HepG2 (cell line): Measurements from ENCODE around the gene C1orf115. TPM values are rescaled to one million over a fixed set of nuclear protein-coding genes. Genes with fewer than 3 reads are reported as not detected.

Experiments
- CEBPG ChIP-seq: IDR thresholded peaks from 2 replicates; pipeline ENCODE4 v1.6.1; 2016
- ELF1 ChIP-seq: sonication (generic); formaldehyde crosslinking; IDR thresholded peaks from 2 replicates; pipeline ENCODE4 v1.4.0; 2020; ENCODE audit warnings: missing genetic modification reagents
- ETV5 ChIP-seq: IDR thresholded peaks from 2 replicates; pipeline ENCODE4 v1.6.1; 2018; ENCODE audit warnings: missing biosample characterization, missing genetic modification reagents, inconsistent platforms, borderline replicate concordance
- GABPB1 ChIP-seq: IDR thresholded peaks from 2 replicates; pipeline ENCODE4 v1.6.1; 2016; ENCODE audit warnings: mild to moderate bottlenecking, missing genetic modification reagents, moderate library complexity, missing compliant biosample characterization
- GATAD2A ChIP-seq: IDR thresholded peaks from 2 replicates; pipeline ENCODE4 v1.6.1; 2016
- HDAC2 ChIP-seq: sonication (generic); formaldehyde crosslinking; IDR thresholded peaks from 2 replicates; pipeline ENCODE4 v1.4.0; 2020; ENCODE audit warnings: missing genetic modification reagents
- HDAC6 ChIP-seq: fragments of 200-600 bp; sonication (generic); IDR thresholded peaks from 2 replicates; pipeline ENCODE4 v1.7.0; 2017; ENCODE audit warnings: mild to moderate bottlenecking, antibody characterized with exemption, low read length, low read depth
- HNF4G ChIP-seq, 2 experiments: sonication (generic) in 1 of 2; formaldehyde crosslinking in 1 of 2; IDR thresholded peaks; 2 replicates each; pipeline versions ENCODE4 v1.4.0 to v1.6.1; 2011 to 2020; ENCODE audit warnings: borderline replicate concordance in 2 of 2, low read depth in 2 of 2, mild to moderate bottlenecking in 2 of 2, low read length in 1 of 2, missing genetic modification reagents in 1 of 2, moderate library complexity in 1 of 2
- HOXA3 ChIP-seq: sonication (generic); formaldehyde crosslinking; IDR thresholded peaks from 2 replicates; pipeline ENCODE4 v1.5.0; 2020; ENCODE audit warnings: missing genetic modification reagents
- MIXL1 ChIP-seq: IDR thresholded peaks from 2 replicates; pipeline ENCODE4 v1.6.1; 2016
- MTF2 ChIP-seq: sonication (generic); formaldehyde crosslinking; IDR thresholded peaks from 2 replicates; pipeline ENCODE4 v1.5.0; 2020; ENCODE audit warnings: missing genetic modification reagents, borderline replicate concordance
- MYPOP ChIP-seq: sonication (generic); formaldehyde crosslinking; IDR thresholded peaks from 2 replicates; pipeline ENCODE4 v1.8.1; 2023; ENCODE audit warnings: mild to moderate bottlenecking, moderate library complexity, missing genetic modification reagents
- NR2F6 ChIP-seq, 2 experiments: IDR thresholded peaks; 2 replicates each; pipeline ENCODE4 v1.6.1; 2016; ENCODE audit warnings: antibody characterized with exemption in 1 of 2, mild to moderate bottlenecking in 1 of 2
- RBM39 ChIP-seq: fragments of 200-400 bp; formaldehyde crosslinking; IDR thresholded peaks from one replicate; pipeline ENCODE4 v1.6.1; 2018; ENCODE audit warnings: antibody characterized with exemption, mild to moderate bottlenecking, low read depth, low read length; ENCODE audit not compliant: poor library complexity, severe bottlenecking
- SP5 ChIP-seq: IDR thresholded peaks from 2 replicates; pipeline ENCODE4 v1.6.1; 2016; ENCODE audit warnings: low read depth, borderline replicate concordance
- ZNF232 ChIP-seq: sonication (generic); formaldehyde crosslinking; IDR thresholded peaks from 2 replicates; pipeline ENCODE4 v1.4.0; 2020; ENCODE audit warnings: missing genetic modification reagents, borderline replicate concordance
- ZNF234 ChIP-seq: sonication (generic); formaldehyde crosslinking; conservative IDR thresholded peaks from 2 replicates; pipeline ENCODE4 v1.5.1; 2020; ENCODE audit warnings: mild to moderate bottlenecking, missing genetic modification reagents
- ZNF501 ChIP-seq: sonication (generic); formaldehyde crosslinking; IDR thresholded peaks from 2 replicates; pipeline ENCODE4 v1.5.1; 2020; ENCODE audit warnings: mild to moderate bottlenecking, moderate library complexity, missing genetic modification reagents
- polyA plus RNA-seq, 8 experiments: library from polyadenylated mRNA; depleted of rRNA in 3 of 8; stranded (reverse) in 7 of 8; unstranded in 1 of 8; fragments of >200 nt; fragmentation: Illumina TruSeq in 4 of 8; extraction: Trizol in 4 of 8; gene quantifications; 2 replicates each; pipeline versions ENCODE4 v1.2.1 to v1.2.3, GENCODE V29; 2011 to 2016; ENCODE audit warnings: low read depth in 4 of 8, missing spikeins in 1 of 8, mixed read lengths in 1 of 8; ENCODE audit not compliant: insufficient read depth in 1 of 8
- total RNA-seq, 5 experiments: library from RNA; depleted of rRNA; stranded (reverse); fragments of >200 nt; fragmentation: Illumina TruSeq; extraction: Trizol; gene quantifications; 2 replicates each; pipeline ENCODE4 v1.2.3, GENCODE V29; 2016; ENCODE audit warnings: low read depth in 1 of 5
- TF ChIP-seq, protein P1 (sequence below): sonication (generic); formaldehyde crosslinking; IDR thresholded peaks from 2 replicates; pipeline ENCODE4 v1.4.0; 2020; ENCODE audit warnings: mild to moderate bottlenecking, missing genetic modification reagents, borderline replicate concordance
- TF ChIP-seq, protein P2 (sequence below): IDR thresholded peaks from 2 replicates; pipeline ENCODE4 v1.4.0; 2020; ENCODE audit warnings: mild to moderate bottlenecking, missing genetic modification reagents

C1orf115 gene
- total and polyA plus RNA-seq, 2 of the 13 experiments (the other 11 are each of a cell fraction or from before 2014, with no cell fraction given): 25.2 to 85.9 TPM

GRCh38 chr1:220691053-220691684 lies 1.0 kb downstream of the C1orf115 start (continued):
- TF ChIP-seq, protein P1, sequence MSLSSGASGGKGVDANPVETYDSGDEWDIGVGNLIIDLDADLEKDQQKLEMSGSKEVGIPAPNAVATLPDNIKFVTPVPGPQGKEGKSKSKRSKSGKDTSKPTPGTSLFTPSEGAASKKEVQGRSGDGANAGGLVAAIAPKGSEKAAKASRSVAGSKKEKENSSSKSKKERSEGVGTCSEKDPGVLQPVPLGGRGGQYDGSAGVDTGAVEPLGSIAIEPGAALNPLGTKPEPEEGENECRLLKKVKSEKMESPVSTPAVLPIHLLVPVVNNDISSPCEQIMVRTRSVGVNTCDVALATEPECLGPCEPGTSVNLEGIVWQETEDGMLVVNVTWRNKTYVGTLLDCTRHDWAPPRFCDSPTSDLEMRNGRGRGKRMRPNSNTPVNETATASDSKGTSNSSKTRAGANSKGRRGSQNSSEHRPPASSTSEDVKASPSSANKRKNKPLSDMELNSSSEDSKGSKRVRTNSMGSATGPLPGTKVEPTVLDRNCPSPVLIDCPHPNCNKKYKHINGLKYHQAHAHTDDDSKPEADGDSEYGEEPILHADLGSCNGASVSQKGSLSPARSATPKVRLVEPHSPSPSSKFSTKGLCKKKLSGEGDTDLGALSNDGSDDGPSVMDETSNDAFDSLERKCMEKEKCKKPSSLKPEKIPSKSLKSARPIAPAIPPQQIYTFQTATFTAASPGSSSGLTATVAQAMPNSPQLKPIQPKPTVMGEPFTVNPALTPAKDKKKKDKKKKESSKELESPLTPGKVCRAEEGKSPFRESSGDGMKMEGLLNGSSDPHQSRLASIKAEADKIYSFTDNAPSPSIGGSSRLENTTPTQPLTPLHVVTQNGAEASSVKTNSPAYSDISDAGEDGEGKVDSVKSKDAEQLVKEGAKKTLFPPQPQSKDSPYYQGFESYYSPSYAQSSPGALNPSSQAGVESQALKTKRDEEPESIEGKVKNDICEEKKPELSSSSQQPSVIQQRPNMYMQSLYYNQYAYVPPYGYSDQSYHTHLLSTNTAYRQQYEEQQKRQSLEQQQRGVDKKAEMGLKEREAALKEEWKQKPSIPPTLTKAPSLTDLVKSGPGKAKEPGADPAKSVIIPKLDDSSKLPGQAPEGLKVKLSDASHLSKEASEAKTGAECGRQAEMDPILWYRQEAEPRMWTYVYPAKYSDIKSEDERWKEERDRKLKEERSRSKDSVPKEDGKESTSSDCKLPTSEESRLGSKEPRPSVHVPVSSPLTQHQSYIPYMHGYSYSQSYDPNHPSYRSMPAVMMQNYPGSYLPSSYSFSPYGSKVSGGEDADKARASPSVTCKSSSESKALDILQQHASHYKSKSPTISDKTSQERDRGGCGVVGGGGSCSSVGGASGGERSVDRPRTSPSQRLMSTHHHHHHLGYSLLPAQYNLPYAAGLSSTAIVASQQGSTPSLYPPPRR (CRISPR knock-in tag): no peak
- 0 out of 2 replicates have a peak, but pooled peaks have one; percentile 16 for TF ChIP-seq SP5 (CRISPR knock-in tag)
- TF ChIP-seq GATAD2A: peak; percentile 44; the same call in 1 of the 2 replicates
- TF ChIP-seq HDAC6: no peak
- no peak for TF ChIP-seq MTF2 (CRISPR knock-in tag)
- peak; percentile 52 for TF ChIP-seq ELF1 (CRISPR knock-in tag)
- 0 out of 2 replicates have a peak, but pooled peaks have one; percentile 12 for TF ChIP-seq NR2F6 (IDR thresholded peaks at IDR 0.05)
- TF ChIP-seq NR2F6 (CRISPR knock-in tag; IDR thresholded peaks at IDR 0.05): peak; percentile 37; the same call in 1 of the 2 replicates
- TF ChIP-seq ZNF234 (CRISPR knock-in tag): no peak
- peak; percentile 33; the same call in 1 of the 2 replicates for TF ChIP-seq GABPB1 (CRISPR knock-in tag)
- TF ChIP-seq CEBPG: peak; percentile 74
- peak; percentile 52; the same call in 1 of the 2 replicates for TF ChIP-seq MYPOP
- peak; percentile 35; the same call in 1 of the 2 replicates for TF ChIP-seq HDAC2 (CRISPR knock-in tag)
- TF ChIP-seq ZNF501 (CRISPR knock-in tag): no peak
- TF ChIP-seq MIXL1 (CRISPR knock-in tag): 0 out of 2 replicates have a peak, but pooled peaks have one; percentile 29
- no peak for TF ChIP-seq RBM39
- peak; percentile 60 for TF ChIP-seq HNF4G (IDR thresholded peaks at IDR 0.05; ENCODE audit: borderline replicate concordance, low read depth, low read length)
- TF ChIP-seq HNF4G (CRISPR knock-in tag; IDR thresholded peaks at IDR 0.05; ENCODE audit: borderline replicate concordance, low read depth): no peak
- TF ChIP-seq, protein P2, sequence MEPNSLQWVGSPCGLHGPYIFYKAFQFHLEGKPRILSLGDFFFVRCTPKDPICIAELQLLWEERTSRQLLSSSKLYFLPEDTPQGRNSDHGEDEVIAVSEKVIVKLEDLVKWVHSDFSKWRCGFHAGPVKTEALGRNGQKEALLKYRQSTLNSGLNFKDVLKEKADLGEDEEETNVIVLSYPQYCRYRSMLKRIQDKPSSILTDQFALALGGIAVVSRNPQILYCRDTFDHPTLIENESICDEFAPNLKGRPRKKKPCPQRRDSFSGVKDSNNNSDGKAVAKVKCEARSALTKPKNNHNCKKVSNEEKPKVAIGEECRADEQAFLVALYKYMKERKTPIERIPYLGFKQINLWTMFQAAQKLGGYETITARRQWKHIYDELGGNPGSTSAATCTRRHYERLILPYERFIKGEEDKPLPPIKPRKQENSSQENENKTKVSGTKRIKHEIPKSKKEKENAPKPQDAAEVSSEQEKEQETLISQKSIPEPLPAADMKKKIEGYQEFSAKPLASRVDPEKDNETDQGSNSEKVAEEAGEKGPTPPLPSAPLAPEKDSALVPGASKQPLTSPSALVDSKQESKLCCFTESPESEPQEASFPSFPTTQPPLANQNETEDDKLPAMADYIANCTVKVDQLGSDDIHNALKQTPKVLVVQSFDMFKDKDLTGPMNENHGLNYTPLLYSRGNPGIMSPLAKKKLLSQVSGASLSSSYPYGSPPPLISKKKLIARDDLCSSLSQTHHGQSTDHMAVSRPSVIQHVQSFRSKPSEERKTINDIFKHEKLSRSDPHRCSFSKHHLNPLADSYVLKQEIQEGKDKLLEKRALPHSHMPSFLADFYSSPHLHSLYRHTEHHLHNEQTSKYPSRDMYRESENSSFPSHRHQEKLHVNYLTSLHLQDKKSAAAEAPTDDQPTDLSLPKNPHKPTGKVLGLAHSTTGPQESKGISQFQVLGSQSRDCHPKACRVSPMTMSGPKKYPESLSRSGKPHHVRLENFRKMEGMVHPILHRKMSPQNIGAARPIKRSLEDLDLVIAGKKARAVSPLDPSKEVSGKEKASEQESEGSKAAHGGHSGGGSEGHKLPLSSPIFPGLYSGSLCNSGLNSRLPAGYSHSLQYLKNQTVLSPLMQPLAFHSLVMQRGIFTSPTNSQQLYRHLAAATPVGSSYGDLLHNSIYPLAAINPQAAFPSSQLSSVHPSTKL (CRISPR knock-in tag): peak; percentile 57; the same call in 1 of the 2 replicates
- TF ChIP-seq ETV5: peak; percentile 81; the same call in 1 of the 2 replicates
- 0 out of 2 replicates have a peak, but pooled peaks have one; percentile 37 for TF ChIP-seq HOXA3 (CRISPR knock-in tag)
- TF ChIP-seq ZNF232 (CRISPR knock-in tag): peak; percentile 27; the same call in 1 of the 2 replicates
